ENCODE measurements around the gene HDAC5.

The HDAC5 gene

DNA sequence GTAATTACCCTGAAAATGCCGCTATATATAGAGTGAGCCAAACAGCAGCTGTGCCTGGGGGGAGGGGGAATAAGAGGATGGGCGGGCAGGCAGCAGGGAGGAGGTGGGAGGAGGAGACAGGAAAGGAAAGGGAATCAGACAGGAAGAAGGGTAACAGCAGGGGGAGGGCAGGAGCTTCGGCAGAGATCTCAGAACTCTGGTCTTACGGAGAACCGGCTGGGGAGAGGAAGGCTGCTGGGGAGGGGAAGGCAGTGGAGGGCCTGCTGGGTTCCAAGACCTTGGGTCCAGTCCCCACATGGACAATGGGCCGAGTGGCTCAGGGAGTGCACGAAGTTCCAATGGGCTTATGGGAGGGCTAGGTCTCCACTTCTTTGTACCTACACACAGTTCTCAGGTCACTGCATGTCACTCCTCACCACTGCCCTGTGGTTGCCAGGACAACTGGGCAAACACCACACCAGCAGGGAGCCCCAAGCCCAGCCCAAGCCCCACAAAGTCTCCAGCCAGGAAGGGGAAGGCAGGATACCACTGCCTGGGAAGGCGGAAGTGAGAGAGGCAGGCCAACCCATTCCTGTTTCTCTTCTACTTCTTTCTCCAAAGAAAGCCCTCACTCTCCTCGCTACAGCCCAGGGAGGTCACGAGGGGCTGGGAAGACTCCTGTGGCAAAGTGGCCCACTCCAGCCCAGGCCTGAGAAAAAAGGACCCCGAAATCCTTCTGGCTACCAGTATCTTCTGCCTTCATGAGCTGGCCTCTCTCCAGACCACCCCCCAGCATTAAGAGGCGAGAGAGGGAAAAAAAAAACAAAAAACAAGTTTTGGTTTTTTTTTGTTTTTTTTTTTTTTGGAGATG lies 27.6 kb downstream of the HDAC5 start:
- peak; percentile 97 for DNase-seq (ENCODE audit: low read depth)
- H3K4me3 ChIP-seq (ENCODE audit: low read depth, low read length): peak overlapping the region; percentile 46
- TF ChIP-seq, protein P1, sequence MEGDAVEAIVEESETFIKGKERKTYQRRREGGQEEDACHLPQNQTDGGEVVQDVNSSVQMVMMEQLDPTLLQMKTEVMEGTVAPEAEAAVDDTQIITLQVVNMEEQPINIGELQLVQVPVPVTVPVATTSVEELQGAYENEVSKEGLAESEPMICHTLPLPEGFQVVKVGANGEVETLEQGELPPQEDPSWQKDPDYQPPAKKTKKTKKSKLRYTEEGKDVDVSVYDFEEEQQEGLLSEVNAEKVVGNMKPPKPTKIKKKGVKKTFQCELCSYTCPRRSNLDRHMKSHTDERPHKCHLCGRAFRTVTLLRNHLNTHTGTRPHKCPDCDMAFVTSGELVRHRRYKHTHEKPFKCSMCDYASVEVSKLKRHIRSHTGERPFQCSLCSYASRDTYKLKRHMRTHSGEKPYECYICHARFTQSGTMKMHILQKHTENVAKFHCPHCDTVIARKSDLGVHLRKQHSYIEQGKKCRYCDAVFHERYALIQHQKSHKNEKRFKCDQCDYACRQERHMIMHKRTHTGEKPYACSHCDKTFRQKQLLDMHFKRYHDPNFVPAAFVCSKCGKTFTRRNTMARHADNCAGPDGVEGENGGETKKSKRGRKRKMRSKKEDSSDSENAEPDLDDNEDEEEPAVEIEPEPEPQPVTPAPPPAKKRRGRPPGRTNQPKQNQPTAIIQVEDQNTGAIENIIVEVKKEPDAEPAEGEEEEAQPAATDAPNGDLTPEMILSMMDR (conservative IDR thresholded peaks at IDR 0.05; ENCODE audit: low read depth, low read length): peak; percentile 44

DNA sequence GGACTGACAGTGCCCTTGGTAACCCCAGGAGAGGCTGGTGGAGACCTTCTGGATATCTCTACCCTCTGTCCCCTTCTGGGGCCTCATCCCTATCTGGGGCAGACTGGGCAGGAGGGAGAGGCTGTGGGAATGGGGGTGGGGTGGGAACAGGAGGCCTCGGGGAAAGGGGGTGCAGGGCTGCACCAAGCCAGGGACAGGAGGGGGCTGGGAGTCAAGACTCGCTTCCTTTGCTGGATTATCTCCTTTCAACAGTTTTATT lies 28.1 kb downstream of the HDAC5 start:
- DNase-seq (ENCODE audit: low read depth): no peak
- H3K4me3 ChIP-seq (ENCODE audit: low read depth, low read length): no peak overlapping the region

DNA sequence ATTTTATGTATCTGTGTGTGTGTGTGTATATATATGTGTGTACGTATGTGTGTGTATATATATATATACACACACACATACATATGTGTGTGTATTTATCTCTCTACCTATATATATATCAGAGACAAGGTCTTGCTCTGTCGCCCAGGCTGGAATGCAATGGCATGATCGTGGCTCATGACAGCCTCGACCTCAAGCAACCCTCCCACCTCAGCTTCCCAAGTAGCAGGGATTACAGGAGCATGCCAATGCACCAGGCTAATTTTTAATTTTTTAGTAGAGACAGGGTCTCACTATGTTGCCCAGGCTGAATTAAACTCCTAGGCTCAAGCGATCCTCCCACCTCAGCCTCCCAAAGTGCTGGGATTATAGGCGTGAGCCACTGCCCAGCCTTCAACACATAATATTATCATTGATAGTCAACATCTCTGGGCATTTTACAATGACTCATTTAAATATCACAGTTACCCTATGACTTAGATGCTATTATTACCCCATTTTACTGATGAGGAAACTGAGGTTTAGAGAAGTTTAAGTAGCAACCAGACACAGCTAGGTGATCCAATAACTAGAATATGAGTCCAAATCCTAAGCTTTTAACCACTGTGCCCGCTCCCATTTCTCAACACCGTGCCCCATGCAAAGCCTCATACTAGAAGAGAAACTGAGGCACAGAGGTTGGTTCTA lies 28.6 kb downstream of the HDAC5 start:
- TF ChIP-seq, protein P1 (conservative IDR thresholded peaks at IDR 0.05; ENCODE audit: low read depth, low read length): no peak
- no peak for DNase-seq (ENCODE audit: low read depth)
- H3K4me3 ChIP-seq (ENCODE audit: low read depth, low read length): no peak overlapping the region

More for the DNA sequence above, 28.1 kb downstream of the HDAC5 start:
- TF ChIP-seq, protein P1 (conservative IDR thresholded peaks at IDR 0.05; ENCODE audit: low read depth, low read length): no peak

DNA sequence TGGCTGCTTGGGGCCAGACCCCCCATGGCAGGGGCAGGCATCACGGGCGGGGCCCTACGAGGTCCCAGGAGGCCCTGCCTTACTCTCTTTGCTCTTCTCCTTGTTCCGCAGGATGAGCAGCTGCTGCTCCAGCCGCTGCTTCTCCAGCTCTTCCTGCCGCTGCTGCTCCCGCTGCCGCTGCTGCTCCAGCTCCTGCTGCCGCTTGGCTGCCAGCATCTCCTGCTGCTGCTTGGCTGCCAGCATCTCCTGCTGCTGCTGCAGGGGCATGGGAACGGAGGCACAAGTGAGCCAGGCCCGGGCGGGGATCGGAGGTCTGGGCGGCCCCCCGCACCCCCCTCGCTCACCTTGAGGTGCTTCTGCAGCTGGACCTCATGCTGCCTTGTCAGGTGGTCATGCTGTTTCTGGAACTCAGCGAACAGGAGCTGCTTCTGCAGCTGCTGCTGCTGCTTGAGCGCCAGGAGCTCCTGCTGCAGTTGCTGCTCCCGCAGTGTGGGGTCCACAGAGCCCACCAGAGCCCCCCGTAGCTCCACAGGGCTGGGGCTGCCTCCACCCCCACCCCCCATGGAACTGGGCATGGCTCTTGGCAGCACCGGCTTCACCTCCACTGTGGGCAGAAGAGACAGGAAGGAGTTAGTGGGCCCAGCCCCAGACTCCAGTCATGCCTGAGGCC lies 30.1 kb downstream of the HDAC5 start:
- TF ChIP-seq, protein P1 (conservative IDR thresholded peaks at IDR 0.05; ENCODE audit: low read depth, low read length): no peak
- no peak for DNase-seq (ENCODE audit: low read depth)
- H3K4me3 ChIP-seq (ENCODE audit: low read depth, low read length): no peak overlapping the region

DNA sequence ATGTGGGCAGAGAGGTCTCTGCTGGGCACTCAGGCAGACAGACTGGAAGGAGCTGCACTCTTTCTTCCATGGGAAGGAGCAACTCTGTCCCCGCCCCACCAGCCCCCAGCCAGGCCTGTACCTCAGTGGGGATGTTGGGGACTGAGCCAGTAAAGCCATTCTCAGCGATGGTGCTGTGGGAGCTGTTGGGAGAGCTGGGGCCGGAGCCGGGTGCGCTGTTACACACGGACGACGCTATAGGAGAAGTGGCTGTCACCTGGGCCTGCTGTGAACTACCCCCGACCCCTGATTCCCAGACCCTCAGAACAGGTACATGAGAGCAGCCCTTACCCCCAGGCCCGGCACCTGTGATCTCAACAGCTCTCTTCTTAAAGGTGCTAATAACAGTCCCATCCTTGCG lies 31.4 kb downstream of the HDAC5 start:
- no peak overlapping the region for H3K4me3 ChIP-seq (ENCODE audit: low read depth, low read length)
- TF ChIP-seq, protein P1 (conservative IDR thresholded peaks at IDR 0.05; ENCODE audit: low read depth, low read length): no peak

DNA sequence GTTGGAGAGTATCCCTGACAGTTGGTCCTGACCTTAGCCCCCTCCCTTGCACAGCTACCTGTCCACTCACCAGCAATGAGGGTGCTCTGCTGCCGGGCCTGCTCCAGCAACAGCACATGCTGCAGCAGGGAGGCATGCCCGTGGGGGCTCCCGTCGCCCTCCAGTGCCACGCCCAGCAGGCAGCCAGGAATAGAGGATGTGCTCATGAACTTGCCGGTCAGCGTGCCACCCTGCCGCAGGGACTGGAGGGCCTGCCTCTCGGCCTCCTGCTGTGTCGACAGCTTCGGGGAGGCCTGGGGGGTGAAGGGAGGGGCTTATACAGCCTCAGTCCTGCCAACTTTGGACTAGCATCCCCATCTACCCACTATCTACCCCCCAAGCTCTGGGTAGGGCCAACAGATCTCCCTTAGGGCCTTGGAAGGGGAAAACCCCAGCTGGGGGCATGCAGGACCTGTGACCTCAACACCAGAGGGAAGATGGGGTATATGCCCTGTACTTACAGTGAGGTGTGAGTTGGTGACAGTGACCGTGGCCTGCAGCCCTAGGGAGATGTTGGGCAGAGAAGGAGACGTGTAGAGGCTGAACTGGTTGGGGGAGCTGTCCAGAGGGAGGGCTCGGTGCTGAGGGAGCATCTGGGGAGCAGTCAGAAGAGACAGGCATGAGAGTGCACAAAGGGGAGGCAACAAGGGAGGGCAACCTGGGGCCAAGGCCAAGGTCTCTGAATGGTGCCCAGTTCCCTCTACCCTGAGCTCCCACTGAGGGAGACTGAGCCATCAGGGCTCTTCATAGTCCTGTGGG lies 32.0 kb downstream of the HDAC5 start:
- TF ChIP-seq, protein P1 (conservative IDR thresholded peaks at IDR 0.05; ENCODE audit: low read depth, low read length): no peak
- no peak for DNase-seq (ENCODE audit: low read depth)
- H3K4me3 ChIP-seq (ENCODE audit: low read depth, low read length): no peak overlapping the region

More for the DNA sequence above, 31.4 kb downstream of the HDAC5 start:
- DNase-seq (ENCODE audit: low read depth): no peak

All from choroid plexus epithelial cell (primary cell).